ENCODE measurements around the gene TOX3. TPM values are rescaled to one million over a fixed set of nuclear protein-coding genes. Genes with fewer than 3 reads are reported as not detected.

The TOX3 gene
- total and polyA plus RNA-seq, 2 donors (not counting 3 experiments of a cell fraction or from before 2014, with no cell fraction given): not detected

GRCh38 chr16:52548261-52549010, 1.5 kb upstream of the TOX3 start:
- Histone ChIP-seq H3K79me2 (ENCODE audit: control insufficient read depth, insufficient read depth, low read length) (no peaks in the 10 kb centered on the region), H3K4me2 (ENCODE audit: insufficient read depth, low read length) (no peak overlapping the region), H3K9me1 (replicated peaks; ENCODE audit: control insufficient read depth, extremely low read depth, insufficient read depth, low read length) (no peaks in the 10 kb centered on the region), H3K4me1 (ENCODE audit: control insufficient read depth, extremely low read depth, insufficient read depth, low read length) (no peaks in the 10 kb centered on the region), H3K9ac (replicated peaks; ENCODE audit: extremely low read depth, insufficient read depth, low read length) (no peak overlapping the region), H3K9me3 (replicated peaks; ENCODE audit: control insufficient read depth, insufficient read depth, low read length) (no peaks in the 10 kb centered on the region), H3K36me3 (ENCODE audit: control insufficient read depth in 2 of 2, extremely low read depth in 1 of 2, insufficient read depth in 2 of 2, low read length in 2 of 2) (no peaks in the 10 kb centered on the region), H4K20me1 (replicated peaks; ENCODE audit: control insufficient read depth, extremely low read depth, insufficient read depth, low read length) (no peaks in the 10 kb centered on the region), H2AFZ (ENCODE audit: low read depth, low read length) (no peak overlapping the region), H3K27me3 (ENCODE audit: control insufficient read depth in 2 of 2, insufficient read depth in 2 of 2, low read length in 2 of 2) (peaks cover 17 to 31% of the 10 kb centered on the region in 2 experiments), H3K4me3 (replicated peaks in 1 of 3; ENCODE audit: insufficient read depth in 1 of 3, low read depth in 1 of 3, low read length in 3 of 3) (no peak overlapping the region), H3K27ac (ENCODE audit: insufficient read depth, low read depth, low read length) (no peak overlapping the region)
- CTCF ChIA-PET: interaction anchor here (0.6 to 0.7 kb wide), 2 partner anchors 9 to 578 kb away, joined by 3 read pairs; no protein-coding TSS in a partner anchor
- BruUV-seq (replicated peaks): no TSS peak
- DNase-seq (ENCODE audit: low read depth, low spot score) (no peak), FAIRE-seq (no peak)
- no peak for TF ChIP-seq POLR2AphosphoS5 (IDR thresholded peaks at IDR 0.05; ENCODE audit: insufficient read depth, low read depth, low read length)
- dilution Hi-C loops (cut with MboI; ENCODE audit: extremely low pct_ligation_motif_present, low sequenced_read_pairs): no loop called here
- POLR2A ChIA-PET: no interaction called here
- intact Hi-C loops (cut with micrococcal nuclease): no loop called here

- Histone ChIP-seq H3K9me1 (replicated peaks; ENCODE audit: control insufficient read depth, extremely low read depth, insufficient read depth, low read length) (no peaks in the 10 kb centered on the region), H3K4me1 (ENCODE audit: control insufficient read depth, extremely low read depth, insufficient read depth, low read length) (no peaks in the 10 kb centered on the region), H2AFZ (ENCODE audit: low read depth, low read length) (no peak overlapping the region), H3K36me3 (ENCODE audit: control insufficient read depth in 2 of 2, extremely low read depth in 1 of 2, insufficient read depth in 2 of 2, low read length in 2 of 2) (no peaks in the 10 kb centered on the region), H3K4me2 (ENCODE audit: insufficient read depth, low read length) (no peak overlapping the region), H3K9me3 (replicated peaks; ENCODE audit: control insufficient read depth, insufficient read depth, low read length) (no peaks in the 10 kb centered on the region), H3K27ac (ENCODE audit: insufficient read depth, low read depth, low read length) (no peak overlapping the region), H3K79me2 (ENCODE audit: control insufficient read depth, insufficient read depth, low read length) (no peaks in the 10 kb centered on the region), H3K4me3 (replicated peaks in 1 of 3; ENCODE audit: insufficient read depth in 1 of 3, low read depth in 1 of 3, low read length in 3 of 3) (no peak overlapping the region), H4K20me1 (replicated peaks; ENCODE audit: control insufficient read depth, extremely low read depth, insufficient read depth, low read length) (no peaks in the 10 kb centered on the region), H3K27me3 (ENCODE audit: control insufficient read depth in 2 of 2, insufficient read depth in 2 of 2, low read length in 2 of 2) (peaks cover 17 to 31% of the 10 kb centered on the region in 2 experiments), H3K9ac (replicated peaks; ENCODE audit: extremely low read depth, insufficient read depth, low read length) (no peak overlapping the region)
- CTCF ChIA-PET: interaction anchor here (0.6 to 0.7 kb wide), 2 partner anchors 10 to 577 kb away, joined by 3 read pairs; no protein-coding TSS in a partner anchor
- dilution Hi-C loops (cut with MboI; ENCODE audit: extremely low pct_ligation_motif_present, low sequenced_read_pairs) (no loop called here), intact Hi-C loops (cut with micrococcal nuclease) (no loop called here)
- TF ChIP-seq GATA2 (IDR thresholded peaks at IDR 0.05; ENCODE audit: insufficient read depth, insufficient read length, low read depth, low read length): no peak
- no peak for TF ChIP-seq JUN (IDR thresholded peaks at IDR 0.05; ENCODE audit: borderline replicate concordance, insufficient read depth, insufficient read length, low read depth)
- TF ChIP-seq, protein P1, sequence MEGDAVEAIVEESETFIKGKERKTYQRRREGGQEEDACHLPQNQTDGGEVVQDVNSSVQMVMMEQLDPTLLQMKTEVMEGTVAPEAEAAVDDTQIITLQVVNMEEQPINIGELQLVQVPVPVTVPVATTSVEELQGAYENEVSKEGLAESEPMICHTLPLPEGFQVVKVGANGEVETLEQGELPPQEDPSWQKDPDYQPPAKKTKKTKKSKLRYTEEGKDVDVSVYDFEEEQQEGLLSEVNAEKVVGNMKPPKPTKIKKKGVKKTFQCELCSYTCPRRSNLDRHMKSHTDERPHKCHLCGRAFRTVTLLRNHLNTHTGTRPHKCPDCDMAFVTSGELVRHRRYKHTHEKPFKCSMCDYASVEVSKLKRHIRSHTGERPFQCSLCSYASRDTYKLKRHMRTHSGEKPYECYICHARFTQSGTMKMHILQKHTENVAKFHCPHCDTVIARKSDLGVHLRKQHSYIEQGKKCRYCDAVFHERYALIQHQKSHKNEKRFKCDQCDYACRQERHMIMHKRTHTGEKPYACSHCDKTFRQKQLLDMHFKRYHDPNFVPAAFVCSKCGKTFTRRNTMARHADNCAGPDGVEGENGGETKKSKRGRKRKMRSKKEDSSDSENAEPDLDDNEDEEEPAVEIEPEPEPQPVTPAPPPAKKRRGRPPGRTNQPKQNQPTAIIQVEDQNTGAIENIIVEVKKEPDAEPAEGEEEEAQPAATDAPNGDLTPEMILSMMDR (IDR thresholded peaks at IDR 0.05; ENCODE audit: extremely low read depth in 1 of 2, insufficient read depth in 1 of 2, low read depth in 1 of 2, low read length in 2 of 2): no peak
- no peak for TF ChIP-seq POLR2A (IDR thresholded peaks at IDR 0.05; ENCODE audit: low read depth, low read length)
- TF ChIP-seq POLR2AphosphoS5 (IDR thresholded peaks at IDR 0.05; ENCODE audit: insufficient read depth, low read depth, low read length): no peak
- TF ChIP-seq, protein P2, sequence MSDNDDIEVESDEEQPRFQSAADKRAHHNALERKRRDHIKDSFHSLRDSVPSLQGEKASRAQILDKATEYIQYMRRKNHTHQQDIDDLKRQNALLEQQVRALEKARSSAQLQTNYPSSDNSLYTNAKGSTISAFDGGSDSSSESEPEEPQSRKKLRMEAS (IDR thresholded peaks at IDR 0.05; ENCODE audit: insufficient read depth, insufficient read length): no peak
- no peak for TF ChIP-seq MYC (IDR thresholded peaks at IDR 0.05; ENCODE audit: low read depth, low read length)
- TF ChIP-seq FOS (IDR thresholded peaks at IDR 0.05; ENCODE audit: borderline replicate concordance, insufficient read depth, low read length): no peak
- no peak for FAIRE-seq
- POLR2A ChIA-PET: no interaction called here
- no peak for DNase-seq (ENCODE audit: low read depth, low spot score)
- no TSS peak for BruUV-seq (replicated peaks)
These were observed 882 bp upstream of the TOX3 start for GRCh38 chr16:52547834-52548215.
